Esophagus muscularis mucosa (tissue), 4 donors: ENCODE measurements around the gene TMEM130. TPM values are rescaled to one million over a fixed set of nuclear protein-coding genes. Genes with fewer than 3 reads are reported as not detected.

ENCODE experiments used
- DNase-seq: peaks from one replicate; pipeline ENCODE4 v3.0.0-alpha.2; 2017; ENCODE audit errors: extremely low spot score
- H3K27ac ChIP-seq, 4 donors: fragments of 200-600 bp; sonication (generic); replicated peaks in 1 of 4; 1 replicate in 3 of 4; 2 replicates in 1 of 4; pipeline ENCODE4 v1.5.1; 2016 to 2019; ENCODE audit warnings: mild to moderate bottlenecking in 1 of 4
- H3K27me3 ChIP-seq, 4 donors: fragments of 200-600 bp; sonication (generic); one replicate each; pipeline versions ENCODE4 v1.5.1 to v1.6.0; 2016 to 2019
- H3K36me3 ChIP-seq, 4 donors: fragments of 200-600 bp; sonication (generic); one replicate each; pipeline ENCODE4 v1.5.1; 2016 to 2019
- H3K4me1 ChIP-seq, 4 donors: fragments of 200-600 bp; sonication (generic); one replicate each; pipeline ENCODE4 v1.5.1; 2016 to 2019
- H3K4me3 ChIP-seq, 4 donors: fragments of 200-600 bp; sonication (generic); 1 replicate in 2 of 4; 2 replicates in 2 of 4; pipeline ENCODE4 v1.5.1; 2016 to 2019; ENCODE audit warnings: mild to moderate bottlenecking in 4 of 4, moderate library complexity in 1 of 4
- H3K9me3 ChIP-seq, 4 donors: fragments of 200-600 bp; sonication (generic); 1 replicate in 3 of 4; 2 replicates in 1 of 4; pipeline ENCODE4 v1.5.1; 2016 to 2019
- EP300 ChIP-seq: sonication (generic); formaldehyde crosslinking; IDR thresholded peaks from one replicate; pipeline ENCODE4 v1.6.1; 2017; ENCODE audit warnings: antibody characterized with exemption
- POLR2A ChIP-seq: fragments of 450-650 bp; IDR thresholded peaks from one replicate; pipeline ENCODE4 v1.6.1; 2017; ENCODE audit warnings: antibody characterized with exemption, moderate library complexity, mild to moderate bottlenecking, low read depth
- POLR2AphosphoS5 ChIP-seq, 2 donors: sonication (generic); formaldehyde crosslinking; IDR thresholded peaks; one replicate each; pipeline ENCODE4 v1.6.1; 2017; ENCODE audit warnings: antibody characterized with exemption in 2 of 2
- WGBS: methylation state at CpG from one replicate; pipeline ENCODE4 v1.1.5; 2018; 5-methylcytosine and 5-hydroxymethylcytosine counted together
- intact Hi-C: fragments of 100-400 bp; cut with DNase I; formaldehyde crosslinking; loops from one replicate; pipeline ENCODE4 v1.15.1; 2023
- total RNA-seq, 4 donors: library from RNA; depleted of rRNA; stranded (reverse); fragments of >200 nt; gene quantifications; one replicate each; pipeline versions ENCODE4 v1.1.0 to v1.2.1, GENCODE V29; 2016
- TF ChIP-seq, protein P1 (sequence below), 3 experiments: fragments of 200-600 bp in 2 of 3; fragments of 450-650 bp in 1 of 3; sonication (generic) in 2 of 3; IDR thresholded peaks; one replicate each; pipeline ENCODE4 v1.5.1; 2017 to 2019; ENCODE audit warnings: antibody characterized with exemption in 3 of 3, mild to moderate bottlenecking in 2 of 3, moderate library complexity in 1 of 3

The TMEM130 gene, protein sequence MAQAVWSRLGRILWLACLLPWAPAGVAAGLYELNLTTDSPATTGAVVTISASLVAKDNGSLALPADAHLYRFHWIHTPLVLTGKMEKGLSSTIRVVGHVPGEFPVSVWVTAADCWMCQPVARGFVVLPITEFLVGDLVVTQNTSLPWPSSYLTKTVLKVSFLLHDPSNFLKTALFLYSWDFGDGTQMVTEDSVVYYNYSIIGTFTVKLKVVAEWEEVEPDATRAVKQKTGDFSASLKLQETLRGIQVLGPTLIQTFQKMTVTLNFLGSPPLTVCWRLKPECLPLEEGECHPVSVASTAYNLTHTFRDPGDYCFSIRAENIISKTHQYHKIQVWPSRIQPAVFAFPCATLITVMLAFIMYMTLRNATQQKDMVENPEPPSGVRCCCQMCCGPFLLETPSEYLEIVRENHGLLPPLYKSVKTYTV
- total RNA-seq = 1 to 10 TPM in 1 of 4 donors, under 1 TPM in 3; 0.57 to 2.3 (median 0.87) TPM

DNA sequence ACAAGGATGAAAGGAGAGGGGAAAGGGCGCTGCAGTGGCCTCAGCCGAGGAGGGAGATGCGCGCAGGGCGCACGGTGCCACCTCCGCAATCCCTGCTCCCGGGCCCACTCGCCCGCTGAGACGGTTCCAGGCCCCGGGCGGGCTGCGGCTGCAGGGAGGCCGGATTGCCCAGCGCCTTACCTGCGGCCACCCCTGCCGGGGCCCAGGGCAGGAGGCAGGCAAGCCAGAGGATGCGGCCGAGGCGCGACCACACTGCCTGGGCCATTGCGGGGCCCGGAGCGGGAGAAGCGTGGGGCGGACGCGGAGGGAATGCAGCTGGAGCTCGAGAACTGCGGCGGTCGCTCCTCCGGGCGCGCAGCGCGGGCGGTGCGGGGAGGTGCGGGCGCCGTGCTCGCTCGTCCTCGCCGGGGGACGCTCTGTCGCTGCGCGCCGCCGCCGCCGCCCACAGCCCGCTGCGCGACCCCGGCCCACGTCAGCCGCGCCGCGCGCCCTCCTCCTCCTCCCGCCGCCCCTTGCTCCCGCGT, at the start of gene TMEM130:
TSS of gene TMEM130 (minus strand) at position 418 of the 524 bp plus-strand sequence. CDS start at position 265, 153 bp downstream.
- no peak for DNase-seq

DNA sequence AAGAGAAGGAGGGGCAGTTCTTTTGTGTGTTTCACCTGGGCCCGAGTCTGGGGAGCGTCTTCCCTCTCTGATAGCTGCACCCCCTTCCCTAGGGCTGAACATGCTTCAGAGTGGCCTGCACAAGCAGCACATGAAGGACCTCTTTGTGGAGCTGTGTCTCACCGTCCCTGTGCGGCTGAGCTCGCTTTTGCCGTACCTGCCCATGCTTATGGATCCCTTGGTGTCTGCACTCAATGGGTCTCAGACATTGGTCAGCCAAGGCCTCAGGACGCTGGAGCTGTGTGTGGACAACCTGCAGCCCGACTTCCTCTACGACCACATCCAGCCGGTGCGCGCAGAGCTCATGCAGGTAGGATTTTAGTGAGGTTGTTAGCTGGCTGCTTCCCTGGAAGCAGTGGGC, 47.5 kb upstream of the TMEM130 start:
- no peaks in the 10 kb centered on the region for H3K9me3 ChIP-seq

More for the DNA sequence above, at the start of gene TMEM130:
- intact Hi-C loops = no loop called here
- Histone ChIP-seq H3K27me3 (peaks cover 0 to 71% (median 7%) of the 10 kb centered on the region in 4 donors), H3K27ac (no peak within 1 kb of the TSS), H3K9me3 (no peaks in the 10 kb centered on the region), H3K4me1 (peaks cover 13 to 26% (median 20%) of the 10 kb centered on the region in 4 donors), H3K36me3 (no peaks in the 10 kb centered on the region), H3K4me3 (peak within 1 kb of the TSS; percentile 47 to 57 (median 50))
- under 1% methylated on average over 15 of the region's 69 CpGs for WGBS
- TF ChIP-seq, protein P1, sequence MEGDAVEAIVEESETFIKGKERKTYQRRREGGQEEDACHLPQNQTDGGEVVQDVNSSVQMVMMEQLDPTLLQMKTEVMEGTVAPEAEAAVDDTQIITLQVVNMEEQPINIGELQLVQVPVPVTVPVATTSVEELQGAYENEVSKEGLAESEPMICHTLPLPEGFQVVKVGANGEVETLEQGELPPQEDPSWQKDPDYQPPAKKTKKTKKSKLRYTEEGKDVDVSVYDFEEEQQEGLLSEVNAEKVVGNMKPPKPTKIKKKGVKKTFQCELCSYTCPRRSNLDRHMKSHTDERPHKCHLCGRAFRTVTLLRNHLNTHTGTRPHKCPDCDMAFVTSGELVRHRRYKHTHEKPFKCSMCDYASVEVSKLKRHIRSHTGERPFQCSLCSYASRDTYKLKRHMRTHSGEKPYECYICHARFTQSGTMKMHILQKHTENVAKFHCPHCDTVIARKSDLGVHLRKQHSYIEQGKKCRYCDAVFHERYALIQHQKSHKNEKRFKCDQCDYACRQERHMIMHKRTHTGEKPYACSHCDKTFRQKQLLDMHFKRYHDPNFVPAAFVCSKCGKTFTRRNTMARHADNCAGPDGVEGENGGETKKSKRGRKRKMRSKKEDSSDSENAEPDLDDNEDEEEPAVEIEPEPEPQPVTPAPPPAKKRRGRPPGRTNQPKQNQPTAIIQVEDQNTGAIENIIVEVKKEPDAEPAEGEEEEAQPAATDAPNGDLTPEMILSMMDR (IDR thresholded peaks at IDR 0.05) = no peak
- TF ChIP-seq EP300 (no peak), POLR2AphosphoS5 (IDR thresholded peaks at IDR 0.05) (no peak), POLR2A (no peak)

DNA sequence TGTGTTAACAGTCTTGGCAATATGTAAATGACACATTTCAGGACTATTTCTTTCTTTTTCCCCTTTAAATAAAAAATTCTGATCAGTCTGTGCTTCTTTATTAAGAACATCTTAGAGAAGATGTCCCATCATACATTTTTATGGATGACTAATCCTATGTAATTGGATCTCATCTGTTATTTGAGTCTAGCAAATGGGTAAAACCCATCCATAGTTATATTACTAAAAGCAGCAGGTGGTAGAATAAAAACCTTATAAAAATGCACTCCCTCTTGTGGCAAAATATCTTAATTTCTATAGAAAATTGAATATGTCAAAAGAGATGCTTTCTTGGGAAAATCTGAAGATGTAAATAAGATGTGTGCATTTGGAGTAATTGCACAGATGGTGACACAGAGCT, 43.8 kb upstream of the TMEM130 start:
- TF ChIP-seq POLR2AphosphoS5 (IDR thresholded peaks at IDR 0.05) (no peak), EP300 (no peak)
- H3K27me3 ChIP-seq = no peaks in the 10 kb centered on the region
- peaks cover 70 to 98% (median 93%) of the 10 kb centered on the region in 4 donors for H3K36me3 ChIP-seq
- intact Hi-C loops = no loop called here
- DNase-seq = no peak
- H3K27ac ChIP-seq = no peak overlapping the region
- H3K4me1 ChIP-seq = peaks cover 0 to 4% (median 0%) of the 10 kb centered on the region in 4 donors
- H3K4me3 ChIP-seq = no peak overlapping the region
- no peaks in the 10 kb centered on the region for H3K9me3 ChIP-seq

More for the DNA sequence above, 47.5 kb upstream of the TMEM130 start:
- no peak overlapping the region for H3K4me3 ChIP-seq
- peaks cover 57 to 98% (median 92%) of the 10 kb centered on the region in 4 donors for H3K36me3 ChIP-seq
- DNase-seq = no peak
- H3K27me3 ChIP-seq = no peaks in the 10 kb centered on the region
- intact Hi-C loops = no loop called here
- no peak for TF ChIP-seq POLR2A
- TF ChIP-seq EP300 = no peak
- TF ChIP-seq POLR2AphosphoS5 (IDR thresholded peaks at IDR 0.05) = no peak
- TF ChIP-seq, protein P1 (IDR thresholded peaks at IDR 0.05) = no peak
- H3K4me1 ChIP-seq = peaks cover 0 to under 1% (median 0%) of the 10 kb centered on the region in 4 donors
- WGBS = 95% methylated on average over 12 of the region's 12 CpGs
- H3K27ac ChIP-seq = no peak overlapping the region

DNA sequence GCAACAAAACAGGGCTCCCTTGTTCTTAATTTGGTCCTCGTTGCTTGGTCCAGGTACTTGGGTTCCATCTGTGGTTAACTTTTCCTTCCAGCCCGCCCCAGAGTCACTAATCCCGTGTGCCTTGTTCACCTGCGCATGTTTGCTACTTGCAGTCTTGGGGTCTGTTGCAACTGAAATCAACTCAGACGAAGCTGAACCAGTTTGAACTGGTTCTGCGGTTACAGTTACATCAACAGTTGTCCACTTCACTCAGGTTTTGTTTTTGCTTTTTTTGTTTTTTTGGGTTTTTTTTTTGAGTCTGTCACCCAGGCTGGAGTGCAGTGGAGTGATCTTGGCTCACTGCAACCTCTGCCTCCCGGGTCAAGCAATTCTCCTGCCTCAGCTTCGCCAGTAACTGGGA, 43.2 kb upstream of the TMEM130 start:
- H3K36me3 ChIP-seq = peaks cover 71 to 98% (median 93%) of the 10 kb centered on the region in 4 donors
- no peaks in the 10 kb centered on the region for H3K27me3 ChIP-seq
- H3K4me3 ChIP-seq = no peak overlapping the region
- H3K4me1 ChIP-seq = peaks cover 0 to 4% (median 0%) of the 10 kb centered on the region in 4 donors
- no peak for DNase-seq
- TF ChIP-seq POLR2A (no peak), POLR2AphosphoS5 (IDR thresholded peaks at IDR 0.05) (no peak), EP300 (no peak)
- TF ChIP-seq, protein P1 (IDR thresholded peaks at IDR 0.05) = no peak
- no peaks in the 10 kb centered on the region for H3K9me3 ChIP-seq
- no peak overlapping the region for H3K27ac ChIP-seq
- intact Hi-C loops = no loop called here
- WGBS = 83% methylated on average over 8 of the region's 8 CpGs

DNA sequence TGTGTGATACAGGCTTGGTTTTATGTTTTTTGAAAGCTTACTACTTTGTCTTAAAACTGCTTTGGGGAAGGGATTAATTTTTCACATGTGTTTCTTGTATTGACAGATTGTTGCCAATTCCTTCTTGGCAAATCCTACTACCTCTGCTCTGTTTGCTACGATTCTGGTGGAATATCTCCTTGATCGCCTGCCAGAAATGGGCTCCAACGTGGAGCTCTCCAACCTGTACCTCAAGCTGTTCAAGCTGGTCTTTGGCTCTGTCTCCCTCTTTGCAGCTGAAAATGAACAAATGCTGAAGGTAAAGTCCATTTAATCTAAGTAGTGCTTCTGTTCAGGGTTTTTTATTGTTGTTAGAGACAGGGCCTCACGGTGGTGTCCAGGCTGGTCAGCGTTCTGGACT, 42.1 kb upstream of the TMEM130 start:
- 75% methylated on average over 5 of the region's 5 CpGs for WGBS
- intact Hi-C loops = no loop called here
- TF ChIP-seq EP300 (no peak), POLR2AphosphoS5 (IDR thresholded peaks at IDR 0.05) (no peak), POLR2A (no peak)
- TF ChIP-seq, protein P1 (IDR thresholded peaks at IDR 0.05) = no peak
- Histone ChIP-seq H3K27me3 (no peaks in the 10 kb centered on the region), H3K4me1 (peaks cover 0 to 4% (median 0%) of the 10 kb centered on the region in 4 donors), H3K36me3 (peaks cover 60 to 98% (median 93%) of the 10 kb centered on the region in 4 donors), H3K27ac (no peak overlapping the region), H3K9me3 (no peaks in the 10 kb centered on the region), H3K4me3 (no peak overlapping the region)
- no peak for DNase-seq
